SK-N-SH (cell line): Measurements from ENCODE around the gene BUB1. TPM values are rescaled to one million over a fixed set of nuclear protein-coding genes. Genes with fewer than 3 reads are reported as not detected.

Experiments used
- CTCF ChIA-PET: fragments of 300-600, 350-600 bp; formaldehyde crosslinking; extraction: SDS; loops from one replicate; lab custom pipeline; 2021; lab: Yijun Ruan, JAX
- POLR2A ChIA-PET: fragments of 350-600 bp; sonication (Branson Sonifier 250); formaldehyde crosslinking; extraction: SDS; loops from one replicate; lab custom pipeline; 2020; ENCODE audit warnings: antibody characterized with exemption, inconsistent platforms; lab: Yijun Ruan, JAX
- DNase-seq: peaks from one replicate; pipeline ENCODE4 v3.0.0; 2012
- H2AFZ ChIP-seq: fragments of 200-600 bp; sonication (generic); 2 replicates; pipeline ENCODE4 v1.8.1; 2016; ENCODE audit warnings: antibody characterized with exemption, mild to moderate bottlenecking, low read depth
- H3F3A ChIP-seq: fragments of 200-600 bp; sonication (generic); replicated peaks from 2 replicates; pipeline ENCODE3; 2016; ENCODE audit warnings: antibody characterized with exemption, mild to moderate bottlenecking; ENCODE audit not compliant: insufficient read depth
- H3K27ac ChIP-seq, 2 experiments: fragments of 200-500 bp in 1 of 2; fragments of 200-600 bp in 1 of 2; sonication (Bioruptor generic) in 1 of 2; sonication (generic), shearing (Covaris generic) in 1 of 2; 2 replicates each; pipeline versions ENCODE4 v1.5.1 to v1.6.1; 2014 to 2016; ENCODE audit warnings: low read depth in 2 of 2, inconsistent platforms in 1 of 2, low read length in 1 of 2, mild to moderate bottlenecking in 1 of 2, mixed read lengths in 1 of 2
- H3K27me3 ChIP-seq: fragments of 200-600 bp; sonication (generic), shearing (Covaris generic); 2 replicates; pipeline ENCODE4 v1.6.1; 2016; ENCODE audit warnings: mixed run types; ENCODE audit not compliant: insufficient read depth
- H3K36me3 ChIP-seq, 2 experiments: fragments of 200-500 bp in 1 of 2; fragments of 200-600 bp in 1 of 2; sonication (Bioruptor generic) in 1 of 2; sonication (generic) in 1 of 2; replicated peaks in 1 of 2; 2 replicates each; pipeline versions ENCODE3 to v1.5.1; 2014 to 2016; ENCODE audit warnings: low read length in 1 of 2, mild to moderate bottlenecking in 1 of 2; ENCODE audit not compliant: insufficient read depth in 2 of 2, control insufficient read depth in 1 of 2
- H3K4me1 ChIP-seq, 2 experiments: fragments of 200-500 bp in 1 of 2; fragments of 200-600 bp in 1 of 2; sonication (Bioruptor generic) in 1 of 2; sonication (generic), shearing (Covaris generic) in 1 of 2; 2 replicates each; pipeline versions ENCODE4 v1.5.1 to v1.6.1; 2014 to 2016; ENCODE audit warnings: low read depth in 1 of 2, low read length in 1 of 2, mixed run types in 1 of 2; ENCODE audit not compliant: insufficient read depth in 2 of 2, control insufficient read depth in 1 of 2
- H3K4me2 ChIP-seq: fragments of 200-600 bp; sonication (generic), shearing (Covaris generic); 2 replicates; pipeline ENCODE4 v1.6.1; 2017; ENCODE audit warnings: mixed run types
- H3K4me3 ChIP-seq, 2 experiments: fragments of 200-500 bp in 1 of 2; fragments of 200-600 bp in 1 of 2; sonication (Bioruptor generic) in 1 of 2; sonication (generic), shearing (Covaris generic) in 1 of 2; 2 replicates each; pipeline versions ENCODE4 v1.5.1 to v1.8.1; 2014 to 2016; ENCODE audit warnings: low read depth in 2 of 2, inconsistent platforms in 1 of 2, low read length in 1 of 2, mild to moderate bottlenecking in 1 of 2, mixed read lengths in 1 of 2, moderate library complexity in 1 of 2
- H3K79me2 ChIP-seq: fragments of 200-600 bp; sonication (generic); 2 replicates; pipeline ENCODE4 v1.8.1; 2017; ENCODE audit warnings: mild to moderate bottlenecking; ENCODE audit not compliant: insufficient read depth
- H3K9ac ChIP-seq: fragments of 200-600 bp; sonication (generic); 2 replicates; pipeline ENCODE4 v1.6.1; 2017; ENCODE audit warnings: mixed run types
- H3K9me2 ChIP-seq: fragments of 200-600 bp; sonication (generic); 2 replicates; pipeline ENCODE4 v1.6.1; 2017; ENCODE audit warnings: mixed run types
- H3K9me3 ChIP-seq: fragments of 200-600 bp; sonication (generic); 2 replicates; pipeline ENCODE4 v1.6.1; 2017; ENCODE audit warnings: mixed run types, mild to moderate bottlenecking, moderate library complexity
- H4K20me1 ChIP-seq: fragments of 200-600 bp; sonication (generic); 2 replicates; pipeline ENCODE4 v1.6.1; 2017; ENCODE audit warnings: mild to moderate bottlenecking, mixed run types; ENCODE audit not compliant: insufficient read depth
- CHD2 ChIP-seq: fragments of 150-350 bp; IDR thresholded peaks from 2 replicates; pipeline ENCODE4 v1.6.1; 2018; ENCODE audit warnings: low read length; ENCODE audit not compliant: partially characterized antibody
- CTCF ChIP-seq: fragments of 200-600 bp; sonication (generic); IDR thresholded peaks from 2 replicates; pipeline ENCODE4 v1.6.1; 2017; ENCODE audit warnings: antibody characterized with exemption, mild to moderate bottlenecking, moderate library complexity
- ELF1 ChIP-seq: IDR thresholded peaks from 2 replicates; pipeline ENCODE4 v1.4.0; 2012
- EZH2phosphoT487 ChIP-seq: fragments of 200-600 bp; sonication (generic); IDR thresholded peaks from 2 replicates; pipeline ENCODE4 v1.6.1; 2017; ENCODE audit warnings: low read depth, mixed run types, mild to moderate bottlenecking, antibody characterized with exemption, moderate library complexity, borderline replicate concordance
- FOSL2 ChIP-seq: IDR thresholded peaks from 2 replicates; pipeline ENCODE4 v1.4.0; 2012; ENCODE audit warnings: low read depth, mild to moderate bottlenecking, moderate library complexity, borderline replicate concordance
- FOXM1 ChIP-seq: IDR thresholded peaks from 2 replicates; pipeline ENCODE4 v1.4.0; 2012; ENCODE audit warnings: low read depth, mild to moderate bottlenecking
- IRF3 ChIP-seq: fragments of 150-350 bp; IDR thresholded peaks from 2 replicates; pipeline ENCODE4 v1.6.1; 2016; ENCODE audit warnings: mild to moderate bottlenecking, low read depth, low read length
- JUND ChIP-seq: IDR thresholded peaks from 2 replicates; pipeline ENCODE4 v1.4.0; 2012
- MAX ChIP-seq: IDR thresholded peaks from 2 replicates; pipeline ENCODE4 v1.4.0; 2012; ENCODE audit warnings: low read depth
- MEF2A ChIP-seq: IDR thresholded peaks from 2 replicates; pipeline ENCODE4 v1.4.0; 2012; ENCODE audit warnings: low read depth, borderline replicate concordance
- MXI1 ChIP-seq: IDR thresholded peaks from 2 replicates; pipeline ENCODE4 v1.6.1; 2012; ENCODE audit warnings: mild to moderate bottlenecking, low read depth, low read length, improper control_type of control experiment
- PBX3 ChIP-seq: IDR thresholded peaks from 2 replicates; pipeline ENCODE4; 2012
- RCOR1 ChIP-seq: fragments of 150-350 bp; IDR thresholded peaks from 2 replicates; pipeline ENCODE4 v1.6.1; 2017; ENCODE audit warnings: antibody characterized with exemption, low read length
- REST ChIP-seq: IDR thresholded peaks from 2 replicates; pipeline ENCODE4 v1.6.1; 2012; ENCODE audit warnings: mild to moderate bottlenecking, low read depth, low read length, moderate library complexity
- RXRA ChIP-seq: IDR thresholded peaks from 2 replicates; pipeline ENCODE4 v1.4.0; 2012; ENCODE audit warnings: low read depth, mild to moderate bottlenecking, borderline replicate concordance
- SMC3 ChIP-seq: IDR thresholded peaks from 2 replicates; pipeline ENCODE4 v1.6.1; 2012; ENCODE audit warnings: low read depth, low read length, improper control_type of control experiment
- TCF12 ChIP-seq: IDR thresholded peaks from 2 replicates; pipeline ENCODE4 v1.4.0; 2012
- ZBTB33 ChIP-seq: IDR thresholded peaks from 2 replicates; pipeline ENCODE4 v1.4.0; 2012; ENCODE audit warnings: low read depth, borderline replicate concordance
- WGBS: methylation state at CpG from one replicate; pipeline ENCODE4 v1.1.6; 2017; ENCODE audit warnings: low lambda C conversion rate; 5-methylcytosine and 5-hydroxymethylcytosine counted together
- polyA plus RNA-seq, 3 experiments: library from polyadenylated mRNA; depleted of rRNA; stranded (reverse); fragments of >200 nt; gene quantifications; 2 replicates each; pipeline ENCODE4 v1.2.3, GENCODE V29; 2012

BUB1 gene
- polyA plus RNA-seq, 1 of the 3 experiments (the other 2 are of a cell fraction): 9.0 TPM

- H3K4me2 ChIP-seq: no peak overlapping the region
- peaks cover 49 to 64% of the 10 kb centered on the region in 2 experiments for H3K36me3 ChIP-seq
- peaks cover 17% of the 10 kb centered on the region; the same call in 1 of the 2 replicates for H3K79me2 ChIP-seq
- no peaks in the 10 kb centered on the region for H4K20me1 ChIP-seq
- H3K27ac ChIP-seq: no peak overlapping the region
- CTCF ChIA-PET: interaction anchor here (1.0 kb wide), 1 partner anchor 11 kb away, joined by 3 read pairs; no protein-coding TSS in a partner anchor
- no peak overlapping the region for H3K4me3 ChIP-seq
- no peaks in the 10 kb centered on the region for H3K4me1 ChIP-seq
- H2AFZ ChIP-seq: no peak overlapping the region
- TF ChIP-seq CHD2: no peak
- no peak for TF ChIP-seq TCF12
- TF ChIP-seq CTCF: no peak
- TF ChIP-seq PBX3: no peak
- H3K9ac ChIP-seq: no peak overlapping the region
- H3F3A ChIP-seq: no peaks in the 10 kb centered on the region
- WGBS: 95% methylated on average over 4 of the region's 4 CpGs
- H3K9me2 ChIP-seq: no peaks in the 10 kb centered on the region
- no peaks in the 10 kb centered on the region for H3K9me3 ChIP-seq
- POLR2A ChIA-PET: no interaction called here
- no peaks in the 10 kb centered on the region for H3K27me3 ChIP-seq
- no peak for DNase-seq
Measured at GRCh38 chr2:110650346-110650745, 27.5 kb downstream of the BUB1 start.

GRCh38 chr2:110647777-110648176 is 30.1 kb downstream of the BUB1 start:
- H3K4me1 ChIP-seq: no peaks in the 10 kb centered on the region
- H3K79me2 ChIP-seq: peaks cover 41% of the 10 kb centered on the region; the same call in 1 of the 2 replicates
- ChIA-PET POLR2A (no interaction called here), CTCF (no interaction called here)
- H3K4me3 ChIP-seq: no peak overlapping the region
- no peak overlapping the region for H3K27ac ChIP-seq
- no peak for DNase-seq
- no peaks in the 10 kb centered on the region for H3K9me2 ChIP-seq
- TF ChIP-seq FOSL2 (no peak), MAX (no peak), REST (no peak), CHD2 (no peak), ZBTB33 (no peak), MXI1 (no peak), RXRA (no peak), TCF12 (no peak), IRF3 (no peak), EZH2phosphoT487 (no peak), SMC3 (no peak), ELF1 (no peak), JUND (no peak), RCOR1 (no peak), FOXM1 (no peak), MEF2A (no peak)
- no peak overlapping the region for H2AFZ ChIP-seq
- H3K9me3 ChIP-seq: no peaks in the 10 kb centered on the region
- H3F3A ChIP-seq: no peaks in the 10 kb centered on the region
- no peaks in the 10 kb centered on the region for H4K20me1 ChIP-seq
- WGBS: 95% methylated on average over 3 of the region's 3 CpGs
- no peak overlapping the region for H3K9ac ChIP-seq
- H3K4me2 ChIP-seq: no peak overlapping the region
- no peaks in the 10 kb centered on the region for H3K27me3 ChIP-seq
- peaks cover 30 to 50% of the 10 kb centered on the region in 2 experiments for H3K36me3 ChIP-seq
